Thoracic aorta (tissue), 2 donors: ENCODE measurements around the gene CPZ. TPM values are rescaled to one million over a fixed set of nuclear protein-coding genes. Genes with fewer than 3 reads are reported as not detected.

Experiments used
- ATAC-seq: fragments of 150-250 bp; one replicate; pipeline ENCODE4 v1.8.0; 2017; ENCODE audit warnings: low read depth; ENCODE audit not compliant: insufficient number of reproducible peaks, low FRiP score
- DNase-seq: peaks from one replicate; pipeline ENCODE4 v3.0.0-alpha.2; 2020; ENCODE audit warnings: low spot score
- H3K27ac ChIP-seq, 2 donors: fragments of 200-600 bp; sonication (generic); 1 replicate in 1 of 2; 2 replicates in 1 of 2; pipeline ENCODE4 v1.5.1; 2016; ENCODE audit warnings: mild to moderate bottlenecking in 2 of 2, moderate library complexity in 2 of 2
- H3K27me3 ChIP-seq: fragments of 200-600 bp; sonication (generic); replicated peaks from 2 replicates; pipeline ENCODE4 v1.6.0; 2016; ENCODE audit warnings: mild to moderate bottlenecking; ENCODE audit not compliant: insufficient read depth
- H3K36me3 ChIP-seq: fragments of 200-600 bp; sonication (generic); one replicate; pipeline ENCODE4 v1.5.1; 2016
- H3K4me1 ChIP-seq, 2 donors: fragments of 200-600 bp; sonication (generic); 1 replicate in 1 of 2; 2 replicates in 1 of 2; pipeline versions ENCODE4 v1.5.1 to v1.6.0; 2016; ENCODE audit warnings: low read depth in 2 of 2, mild to moderate bottlenecking in 1 of 2; ENCODE audit not compliant: control insufficient read depth in 1 of 2
- H3K4me3 ChIP-seq: fragments of 200-600 bp; sonication (generic); 2 replicates; pipeline ENCODE4 v1.5.1; 2016; ENCODE audit warnings: mild to moderate bottlenecking
- H3K9me3 ChIP-seq: fragments of 200-600 bp; sonication (generic); 2 replicates; pipeline ENCODE4 v1.5.1; 2016
- total RNA-seq, 2 donors: library from RNA; depleted of rRNA; stranded (reverse); fragments of >200 nt; gene quantifications; one replicate each; pipeline versions ENCODE4 v1.1.0 to v1.2.3, GENCODE V29; 2016
- TF ChIP-seq, protein P1 (sequence below): fragments of 200-600 bp; sonication (generic); IDR thresholded peaks from one replicate; pipeline ENCODE4 v1.5.1; 2019; ENCODE audit warnings: antibody characterized with exemption

Gene CPZ
- total RNA-seq, 2 donors from 2014 or later, result 3.0 to 6.1 TPM

DNA sequence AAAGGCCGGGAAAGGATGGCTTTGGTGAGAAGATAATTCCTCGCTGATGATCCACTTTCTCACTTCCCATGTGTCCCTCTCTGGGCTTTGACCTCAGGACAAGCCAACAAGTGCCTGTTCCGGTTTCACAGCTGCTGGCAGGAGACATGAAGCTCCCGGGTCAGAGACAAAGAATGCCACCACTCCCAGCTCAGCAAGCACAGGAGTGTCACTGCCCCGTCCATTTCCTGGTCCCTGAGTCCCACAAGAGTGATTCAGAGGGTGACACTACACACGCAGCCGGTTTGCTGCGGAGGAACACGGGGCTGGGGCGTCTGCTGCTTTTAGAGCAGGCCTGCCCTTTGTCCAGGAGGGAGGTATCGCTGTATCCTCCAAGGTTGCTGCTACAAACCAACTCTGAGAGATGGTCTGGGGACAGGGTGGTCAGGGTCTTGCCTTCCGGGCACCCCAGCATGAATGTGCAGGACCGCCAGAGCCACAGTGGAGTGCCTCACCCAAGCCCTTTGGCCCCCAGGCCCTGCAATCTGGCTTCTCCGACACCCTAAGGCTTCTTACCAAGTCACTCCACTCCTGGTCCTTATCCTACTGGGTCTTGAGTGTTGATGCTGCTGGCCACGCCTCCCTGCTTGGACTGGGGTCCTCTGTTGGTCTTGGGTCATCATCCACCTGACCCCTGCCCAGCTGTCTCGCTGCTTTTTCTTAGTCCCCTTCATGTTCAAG lies 49.5 kb downstream of the CPZ start:
- Histone ChIP-seq H3K9me3 (no peaks in the 10 kb centered on the region), H3K4me3 (no peak overlapping the region), H3K27me3 (no peaks in the 10 kb centered on the region), H3K27ac (no peak overlapping the region), H3K4me1 (no peaks in the 10 kb centered on the region), H3K36me3 (no peaks in the 10 kb centered on the region)
- TF ChIP-seq, protein P1, sequence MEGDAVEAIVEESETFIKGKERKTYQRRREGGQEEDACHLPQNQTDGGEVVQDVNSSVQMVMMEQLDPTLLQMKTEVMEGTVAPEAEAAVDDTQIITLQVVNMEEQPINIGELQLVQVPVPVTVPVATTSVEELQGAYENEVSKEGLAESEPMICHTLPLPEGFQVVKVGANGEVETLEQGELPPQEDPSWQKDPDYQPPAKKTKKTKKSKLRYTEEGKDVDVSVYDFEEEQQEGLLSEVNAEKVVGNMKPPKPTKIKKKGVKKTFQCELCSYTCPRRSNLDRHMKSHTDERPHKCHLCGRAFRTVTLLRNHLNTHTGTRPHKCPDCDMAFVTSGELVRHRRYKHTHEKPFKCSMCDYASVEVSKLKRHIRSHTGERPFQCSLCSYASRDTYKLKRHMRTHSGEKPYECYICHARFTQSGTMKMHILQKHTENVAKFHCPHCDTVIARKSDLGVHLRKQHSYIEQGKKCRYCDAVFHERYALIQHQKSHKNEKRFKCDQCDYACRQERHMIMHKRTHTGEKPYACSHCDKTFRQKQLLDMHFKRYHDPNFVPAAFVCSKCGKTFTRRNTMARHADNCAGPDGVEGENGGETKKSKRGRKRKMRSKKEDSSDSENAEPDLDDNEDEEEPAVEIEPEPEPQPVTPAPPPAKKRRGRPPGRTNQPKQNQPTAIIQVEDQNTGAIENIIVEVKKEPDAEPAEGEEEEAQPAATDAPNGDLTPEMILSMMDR, result no peak
- ATAC-seq (no peak), DNase-seq (no peak)

GRCh38 chr4:8642651-8643321 lies 50.2 kb downstream of the CPZ start:
- no peak overlapping the region for H3K27ac ChIP-seq
- TF ChIP-seq, protein P1, result no peak
- no peaks in the 10 kb centered on the region for H3K9me3 ChIP-seq
- no peaks in the 10 kb centered on the region for H3K36me3 ChIP-seq
- no peaks in the 10 kb centered on the region for H3K4me1 ChIP-seq
- no peaks in the 10 kb centered on the region for H3K27me3 ChIP-seq
- H3K4me3 ChIP-seq, result no peak overlapping the region
- ATAC-seq, result no peak
- no peak for DNase-seq

DNA sequence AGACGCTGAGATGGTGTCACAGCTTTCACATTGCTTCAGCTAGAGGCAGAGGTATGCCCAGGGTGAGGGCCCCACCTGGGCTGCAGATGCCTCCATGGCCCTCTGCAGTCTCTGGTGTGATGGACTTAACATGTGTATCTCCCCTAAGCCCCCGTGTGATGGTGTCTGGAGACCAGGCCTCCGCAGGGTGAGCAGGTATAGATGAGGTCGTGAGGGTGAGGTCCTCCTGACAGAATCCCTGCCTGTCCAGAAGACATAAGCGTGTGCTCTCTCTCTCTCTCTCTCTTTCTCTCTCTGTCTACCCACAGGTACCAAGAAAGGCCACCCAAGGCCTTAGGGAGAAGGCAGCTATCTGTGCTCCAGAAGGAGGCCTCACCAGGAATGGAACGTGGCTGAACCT lies 50.9 kb downstream of the CPZ start:
- TF ChIP-seq, protein P1, result no peak
- no peaks in the 10 kb centered on the region for H3K9me3 ChIP-seq
- no peaks in the 10 kb centered on the region for H3K4me1 ChIP-seq
- no peaks in the 10 kb centered on the region for H3K36me3 ChIP-seq
- no peak overlapping the region for H3K4me3 ChIP-seq
- no peaks in the 10 kb centered on the region for H3K27me3 ChIP-seq
- ATAC-seq, result no peak
- DNase-seq, result no peak
- no peak overlapping the region for H3K27ac ChIP-seq

- Histone ChIP-seq H3K4me3 (no peak overlapping the region), H3K36me3 (no peaks in the 10 kb centered on the region), H3K4me1 (no peaks in the 10 kb centered on the region), H3K27me3 (no peaks in the 10 kb centered on the region), H3K9me3 (no peaks in the 10 kb centered on the region), H3K27ac (no peak overlapping the region)
- ATAC-seq (no peak), DNase-seq (no peak)
- TF ChIP-seq, protein P1, result no peak
Observed at GRCh38 chr4:8643986-8644385, 51.4 kb downstream of the CPZ start.

DNA sequence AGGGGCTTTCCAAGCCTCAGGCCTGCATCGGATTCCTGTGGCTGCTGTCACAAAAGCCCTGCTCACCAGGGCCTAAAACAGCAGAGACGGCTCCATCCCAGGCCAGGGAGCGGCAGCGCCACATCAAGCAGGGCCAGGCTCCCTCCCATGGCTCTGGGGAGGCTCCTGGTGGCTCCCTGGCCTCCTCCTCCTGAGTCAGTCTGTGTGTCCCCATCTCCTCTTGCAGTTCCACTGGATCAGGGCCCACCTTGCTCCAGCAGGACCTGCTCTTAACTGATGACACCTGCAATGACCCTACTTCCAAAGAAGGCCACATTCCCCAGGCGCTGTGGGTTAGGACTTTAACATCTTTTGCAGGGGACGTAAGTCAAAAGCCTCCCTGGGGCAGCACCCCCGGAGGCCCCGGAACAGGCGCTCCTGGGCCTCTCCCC lies 51.9 kb downstream of the CPZ start:
- TF ChIP-seq, protein P1, result no peak
- no peaks in the 10 kb centered on the region for H3K4me1 ChIP-seq
- H3K27me3 ChIP-seq, result no peaks in the 10 kb centered on the region
- no peaks in the 10 kb centered on the region for H3K36me3 ChIP-seq
- no peak overlapping the region for H3K4me3 ChIP-seq
- ATAC-seq (no peak), DNase-seq (no peak)
- H3K9me3 ChIP-seq, result no peaks in the 10 kb centered on the region
- no peak overlapping the region for H3K27ac ChIP-seq
